Endothelial cell of umbilical vein (primary cell): Measurements from ENCODE around the gene FAM174B. TPM values are rescaled to one million over a fixed set of nuclear protein-coding genes. Genes with fewer than 3 reads are reported as not detected.

Experiments
- BruUV-seq: library from RNA; stranded (reverse); fragments of 400-500 nt; replicated peaks from 2 replicates; lab custom pipeline; 2021; lab: Mats Ljungman, UMichigan
- CTCF ChIA-PET: fragments of 300-600, 350-600 bp; sonication (Branson Sonifier 250); formaldehyde crosslinking; loops from one replicate; lab custom pipeline; 2021; ENCODE audit warnings: antibody characterized with exemption, inconsistent platforms; lab: Charles Lee
- POLR2A ChIA-PET: fragments of 300-600, 350-600 bp; sonication (Branson Sonifier 250); formaldehyde crosslinking; loops from one replicate; lab custom pipeline; 2021; ENCODE audit warnings: antibody characterized with exemption, inconsistent platforms; lab: Charles Lee
- DNase-seq: peaks from one replicate; pipeline ENCODE4 v3.0.0-alpha.2; 2011; ENCODE audit warnings: low read depth, low spot score
- FAIRE-seq: peaks from 2 replicates; lab custom pipeline; 2011; peaks lifted over from hg19 to GRCh38; lab: Jason Lieb, UNC
- H2AFZ ChIP-seq: 2 replicates; pipeline ENCODE4 v1.6.0; 2012; ENCODE audit warnings: low read depth, low read length, control low read depth, inconsistent platforms
- H3K27ac ChIP-seq: 2 replicates; pipeline ENCODE4 v1.5.1; 2011; ENCODE audit warnings: low read depth, mild to moderate bottlenecking, control low read depth, low read length, moderate library complexity; ENCODE audit not compliant: insufficient read depth
- H3K27me3 ChIP-seq, 2 experiments: 2 replicates each; pipeline versions ENCODE4 v1.6.0 to v1.6.1; 2011; ENCODE audit warnings: low read length in 2 of 2, mixed read lengths in 1 of 2; ENCODE audit not compliant: control insufficient read depth in 2 of 2, insufficient read depth in 2 of 2
- H3K36me3 ChIP-seq, 2 experiments: 2 replicates in 1 of 2; 3 replicates in 1 of 2; pipeline ENCODE4 v1.5.1; 2011; ENCODE audit warnings: low read length in 2 of 2, mild to moderate bottlenecking in 1 of 2, moderate library complexity in 1 of 2; ENCODE audit not compliant: control insufficient read depth in 2 of 2, insufficient read depth in 2 of 2; ENCODE audit errors: extremely low read depth in 1 of 2
- H3K4me1 ChIP-seq: 3 replicates; pipeline ENCODE4 v1.5.1; 2011; ENCODE audit warnings: mild to moderate bottlenecking, low read length; ENCODE audit not compliant: control insufficient read depth, insufficient read depth; ENCODE audit errors: extremely low read depth
- H3K4me2 ChIP-seq: 2 replicates; pipeline ENCODE4 v1.6.1; 2011; ENCODE audit warnings: low read length, control low read depth, mixed read lengths; ENCODE audit not compliant: insufficient read depth
- H3K4me3 ChIP-seq, 3 experiments: fragments of 200-600 bp in 1 of 3; sonication (generic), shearing (Covaris generic) in 1 of 3; replicated peaks in 1 of 3; 2 replicates each; pipeline ENCODE4 v1.5.1; 2011 to 2016; ENCODE audit warnings: control low read depth in 3 of 3, low read length in 3 of 3, mild to moderate bottlenecking in 2 of 3, inconsistent platforms in 1 of 3, low read depth in 1 of 3, moderate library complexity in 1 of 3; ENCODE audit not compliant: insufficient read depth in 1 of 3
- H3K79me2 ChIP-seq: 2 replicates; pipeline ENCODE4 v1.6.0; 2012; ENCODE audit warnings: low read length, inconsistent platforms; ENCODE audit not compliant: control insufficient read depth, insufficient read depth
- H3K9ac ChIP-seq: replicated peaks from 2 replicates; pipeline ENCODE3; 2011; ENCODE audit warnings: low read length, control low read depth; ENCODE audit not compliant: insufficient read depth; ENCODE audit errors: extremely low read depth
- H3K9me1 ChIP-seq: replicated peaks from 3 replicates; pipeline ENCODE4 v1.6.0; 2011; ENCODE audit warnings: mild to moderate bottlenecking, low read length; ENCODE audit not compliant: control insufficient read depth, insufficient read depth; ENCODE audit errors: extremely low read depth
- H3K9me3 ChIP-seq: replicated peaks from 2 replicates; pipeline ENCODE4 v1.5.1; 2012; ENCODE audit warnings: low read length, inconsistent platforms; ENCODE audit not compliant: control insufficient read depth, insufficient read depth
- H4K20me1 ChIP-seq: replicated peaks from 2 replicates; pipeline ENCODE3; 2011; ENCODE audit warnings: mild to moderate bottlenecking, low read length; ENCODE audit not compliant: control insufficient read depth, insufficient read depth; ENCODE audit errors: extremely low read depth
- EZH2 ChIP-seq: IDR thresholded peaks from 2 replicates; pipeline ENCODE4 v1.6.1; 2012; ENCODE audit warnings: borderline replicate concordance, low read depth, mild to moderate bottlenecking, moderate library complexity, low read length, inconsistent platforms; ENCODE audit not compliant: severe bottlenecking
- FOS ChIP-seq: IDR thresholded peaks from 2 replicates; pipeline ENCODE4 v1.6.1; 2011; ENCODE audit warnings: mild to moderate bottlenecking, low read length, moderate library complexity, borderline replicate concordance; ENCODE audit not compliant: insufficient read depth
- GATA2 ChIP-seq: IDR thresholded peaks from 2 replicates; pipeline ENCODE4 v1.7.0; 2011; ENCODE audit warnings: low read depth, mild to moderate bottlenecking, moderate library complexity, mixed read lengths, low read length; ENCODE audit not compliant: insufficient read length, insufficient read depth
- JUN ChIP-seq: IDR thresholded peaks from 2 replicates; pipeline ENCODE4 v1.6.1; 2011; ENCODE audit warnings: borderline replicate concordance, low read depth; ENCODE audit not compliant: insufficient read length, insufficient read depth
- MYC ChIP-seq: IDR thresholded peaks from one replicate; pipeline ENCODE4 v1.6.1; 2011; ENCODE audit warnings: mild to moderate bottlenecking, low read depth, low read length
- POLR2A ChIP-seq: IDR thresholded peaks from 2 replicates; pipeline ENCODE4 v1.6.1; 2012; ENCODE audit warnings: low read depth, mild to moderate bottlenecking, control low read depth, low read length
- POLR2AphosphoS5 ChIP-seq: IDR thresholded peaks from 2 replicates; pipeline ENCODE4 v1.6.1; 2012; ENCODE audit warnings: low read depth, mild to moderate bottlenecking, control low read depth, low read length, moderate library complexity; ENCODE audit not compliant: insufficient read depth
- dilution Hi-C: fragments of 300-500 bp; cut with MboI; formaldehyde crosslinking; loops from one replicate; pipeline ENCODE4 v1.15.0; 2019; ENCODE audit warnings: low sequenced_read_pairs; ENCODE audit not compliant: extremely low pct_ligation_motif_present
- intact Hi-C: fragments of 100-400 bp; cut with micrococcal nuclease; formaldehyde crosslinking; loops from one replicate; pipeline ENCODE4 v1.10.0; 2022
- polyA plus RNA-seq, 4 experiments: library from polyadenylated mRNA; depleted of rRNA in 3 of 4; stranded (reverse) in 3 of 4; unstranded in 1 of 4; fragments of >200 nt; gene quantifications; 2 replicates each; pipeline versions ENCODE4 v1.2.1 to v1.2.3, GENCODE V29; 2011 to 2012; ENCODE audit warnings: missing spikeins in 1 of 4
- total RNA-seq: library from RNA; stranded (reverse); gene quantifications from 2 replicates; pipeline ENCODE4 v1.2.3, GENCODE V29; 2021
- TF ChIP-seq, protein P1 (sequence below), 2 donors: IDR thresholded peaks; 1 replicate in 1 of 2; 2 replicates in 1 of 2; pipeline ENCODE4 v1.5.1; 2011; ENCODE audit warnings: low read length in 2 of 2, mild to moderate bottlenecking in 2 of 2, moderate library complexity in 2 of 2, control low read depth in 1 of 2, inconsistent platforms in 1 of 2, low read depth in 1 of 2; ENCODE audit not compliant: insufficient read depth in 1 of 2; ENCODE audit errors: extremely low read depth in 1 of 2
- TF ChIP-seq, protein P2 (sequence below): IDR thresholded peaks from 2 replicates; pipeline ENCODE4 v1.6.1; 2011; ENCODE audit not compliant: insufficient read depth, insufficient read length

FAM174B gene
- total and polyA plus RNA-seq, 2 donors (not counting 3 experiments of a cell fraction or from before 2014, with no cell fraction given), result 25.9 to 30.2 TPM

DNA sequence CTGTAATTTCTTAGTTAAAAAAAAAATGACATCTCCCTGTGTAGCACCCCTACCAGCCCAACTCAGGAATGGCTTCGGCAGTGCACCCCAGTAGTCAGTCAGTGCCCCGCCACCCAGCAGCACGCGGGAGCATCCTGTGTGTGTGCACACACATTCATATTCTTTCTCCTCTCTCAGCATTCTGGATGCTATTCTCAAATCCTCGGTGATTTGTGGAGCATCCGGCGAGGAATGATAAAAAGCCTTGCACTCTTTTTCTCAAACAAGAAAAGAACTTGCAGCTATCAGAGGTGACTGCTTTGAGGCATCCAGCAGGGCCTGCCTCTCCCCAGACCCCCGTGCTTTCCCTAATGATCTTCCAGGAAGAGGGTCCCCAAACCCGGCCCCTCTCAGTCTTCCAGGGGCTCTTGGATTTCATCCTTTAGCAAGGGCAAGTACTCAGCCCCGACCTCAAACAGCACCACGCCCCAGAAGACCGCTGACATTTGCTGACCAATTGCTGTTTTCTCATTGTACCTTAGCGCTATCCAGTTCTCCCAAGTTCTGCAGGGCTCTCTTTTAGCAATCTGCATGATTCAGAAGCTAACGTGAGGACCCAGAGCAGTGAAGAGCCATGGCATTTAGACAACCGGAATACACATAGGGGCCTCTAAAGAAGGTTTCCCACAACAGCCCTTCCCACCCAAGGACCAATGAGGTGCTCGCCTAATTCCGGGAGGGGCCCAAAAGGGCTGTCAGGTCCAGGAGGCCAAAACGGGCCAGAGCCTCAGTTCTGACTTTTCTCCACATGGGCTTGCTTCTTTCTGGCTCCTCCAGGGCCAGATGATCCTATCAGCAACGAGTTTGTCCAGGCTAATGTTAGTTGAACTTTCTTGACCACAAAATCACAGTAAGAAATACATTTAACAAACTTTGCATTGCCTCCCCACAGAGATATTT lies 72.2 kb downstream of the FAM174B start:
- intact Hi-C loops (no loop called here), dilution Hi-C loops (no loop called here)
- no peaks in the 10 kb centered on the region for H3K9me3 ChIP-seq
- H3K79me2 ChIP-seq, result no peaks in the 10 kb centered on the region
- FAIRE-seq, result no peak
- no peak for TF ChIP-seq POLR2A
- no peak for TF ChIP-seq GATA2
- no peak for TF ChIP-seq POLR2AphosphoS5
- no peak for TF ChIP-seq EZH2
- no peak for TF ChIP-seq JUN
- no peak for TF ChIP-seq MYC
- TF ChIP-seq, protein P1, sequence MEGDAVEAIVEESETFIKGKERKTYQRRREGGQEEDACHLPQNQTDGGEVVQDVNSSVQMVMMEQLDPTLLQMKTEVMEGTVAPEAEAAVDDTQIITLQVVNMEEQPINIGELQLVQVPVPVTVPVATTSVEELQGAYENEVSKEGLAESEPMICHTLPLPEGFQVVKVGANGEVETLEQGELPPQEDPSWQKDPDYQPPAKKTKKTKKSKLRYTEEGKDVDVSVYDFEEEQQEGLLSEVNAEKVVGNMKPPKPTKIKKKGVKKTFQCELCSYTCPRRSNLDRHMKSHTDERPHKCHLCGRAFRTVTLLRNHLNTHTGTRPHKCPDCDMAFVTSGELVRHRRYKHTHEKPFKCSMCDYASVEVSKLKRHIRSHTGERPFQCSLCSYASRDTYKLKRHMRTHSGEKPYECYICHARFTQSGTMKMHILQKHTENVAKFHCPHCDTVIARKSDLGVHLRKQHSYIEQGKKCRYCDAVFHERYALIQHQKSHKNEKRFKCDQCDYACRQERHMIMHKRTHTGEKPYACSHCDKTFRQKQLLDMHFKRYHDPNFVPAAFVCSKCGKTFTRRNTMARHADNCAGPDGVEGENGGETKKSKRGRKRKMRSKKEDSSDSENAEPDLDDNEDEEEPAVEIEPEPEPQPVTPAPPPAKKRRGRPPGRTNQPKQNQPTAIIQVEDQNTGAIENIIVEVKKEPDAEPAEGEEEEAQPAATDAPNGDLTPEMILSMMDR (IDR thresholded peaks at IDR 0.05; ENCODE audit: extremely low read depth in 1 of 2, insufficient read depth in 1 of 2, low read depth in 1 of 2, low read length in 2 of 2), result no peak
- TF ChIP-seq, protein P2, sequence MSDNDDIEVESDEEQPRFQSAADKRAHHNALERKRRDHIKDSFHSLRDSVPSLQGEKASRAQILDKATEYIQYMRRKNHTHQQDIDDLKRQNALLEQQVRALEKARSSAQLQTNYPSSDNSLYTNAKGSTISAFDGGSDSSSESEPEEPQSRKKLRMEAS, result no peak
- TF ChIP-seq FOS, result no peak
- H3K9me1 ChIP-seq, result no peaks in the 10 kb centered on the region
- H3K4me3 ChIP-seq, result no peak overlapping the region
- ChIA-PET POLR2A (no interaction called here), CTCF (no interaction called here)
- no peak overlapping the region for H3K9ac ChIP-seq
- H3K4me1 ChIP-seq, result no peaks in the 10 kb centered on the region
- H3K4me2 ChIP-seq, result no peak overlapping the region
- H3K27me3 ChIP-seq, result peaks cover 0 to 2% of the 10 kb centered on the region in 2 experiments
- H4K20me1 ChIP-seq, result no peaks in the 10 kb centered on the region
- H2AFZ ChIP-seq, result no peak overlapping the region
- no peak overlapping the region for H3K27ac ChIP-seq
- no peaks in the 10 kb centered on the region for H3K36me3 ChIP-seq
- no TSS peak for BruUV-seq
- DNase-seq, result no peak
